SK-N-SH (cell line): ENCODE measurements around the gene METTL26. TPM values are rescaled to one million over a fixed set of nuclear protein-coding genes. Genes with fewer than 3 reads are reported as not detected.

ENCODE experiments used
- CTCF ChIA-PET: fragments of 300-600, 350-600 bp; formaldehyde crosslinking; extraction: SDS; loops from one replicate; lab custom pipeline; 2021; lab: Yijun Ruan, JAX
- POLR2A ChIA-PET: fragments of 350-600 bp; sonication (Branson Sonifier 250); formaldehyde crosslinking; extraction: SDS; loops from one replicate; lab custom pipeline; 2020; ENCODE audit warnings: antibody characterized with exemption, inconsistent platforms; lab: Yijun Ruan, JAX
- DNase-seq: peaks from one replicate; pipeline ENCODE4 v3.0.0; 2012
- H2AFZ ChIP-seq: fragments of 200-600 bp; sonication (generic); 2 replicates; pipeline ENCODE4 v1.8.1; 2016; ENCODE audit warnings: antibody characterized with exemption, mild to moderate bottlenecking, low read depth
- H3F3A ChIP-seq: fragments of 200-600 bp; sonication (generic); replicated peaks from 2 replicates; pipeline ENCODE3; 2016; ENCODE audit warnings: antibody characterized with exemption, mild to moderate bottlenecking; ENCODE audit not compliant: insufficient read depth
- H3K27ac ChIP-seq, 2 experiments: fragments of 200-500 bp in 1 of 2; fragments of 200-600 bp in 1 of 2; sonication (Bioruptor generic) in 1 of 2; sonication (generic), shearing (Covaris generic) in 1 of 2; 2 replicates each; pipeline versions ENCODE4 v1.5.1 to v1.6.1; 2014 to 2016; ENCODE audit warnings: low read depth in 2 of 2, inconsistent platforms in 1 of 2, low read length in 1 of 2, mild to moderate bottlenecking in 1 of 2, mixed read lengths in 1 of 2
- H3K27me3 ChIP-seq: fragments of 200-600 bp; sonication (generic), shearing (Covaris generic); 2 replicates; pipeline ENCODE4 v1.6.1; 2016; ENCODE audit warnings: mixed run types; ENCODE audit not compliant: insufficient read depth
- H3K36me3 ChIP-seq, 2 experiments: fragments of 200-500 bp in 1 of 2; fragments of 200-600 bp in 1 of 2; sonication (Bioruptor generic) in 1 of 2; sonication (generic) in 1 of 2; replicated peaks in 1 of 2; 2 replicates each; pipeline versions ENCODE3 to v1.5.1; 2014 to 2016; ENCODE audit warnings: low read length in 1 of 2, mild to moderate bottlenecking in 1 of 2; ENCODE audit not compliant: insufficient read depth in 2 of 2, control insufficient read depth in 1 of 2
- H3K4me1 ChIP-seq, 2 experiments: fragments of 200-500 bp in 1 of 2; fragments of 200-600 bp in 1 of 2; sonication (Bioruptor generic) in 1 of 2; sonication (generic), shearing (Covaris generic) in 1 of 2; 2 replicates each; pipeline versions ENCODE4 v1.5.1 to v1.6.1; 2014 to 2016; ENCODE audit warnings: low read depth in 1 of 2, low read length in 1 of 2, mixed run types in 1 of 2; ENCODE audit not compliant: insufficient read depth in 2 of 2, control insufficient read depth in 1 of 2
- H3K4me2 ChIP-seq: fragments of 200-600 bp; sonication (generic), shearing (Covaris generic); 2 replicates; pipeline ENCODE4 v1.6.1; 2017; ENCODE audit warnings: mixed run types
- H3K4me3 ChIP-seq, 2 experiments: fragments of 200-500 bp in 1 of 2; fragments of 200-600 bp in 1 of 2; sonication (Bioruptor generic) in 1 of 2; sonication (generic), shearing (Covaris generic) in 1 of 2; 2 replicates each; pipeline versions ENCODE4 v1.5.1 to v1.8.1; 2014 to 2016; ENCODE audit warnings: low read depth in 2 of 2, inconsistent platforms in 1 of 2, low read length in 1 of 2, mild to moderate bottlenecking in 1 of 2, mixed read lengths in 1 of 2, moderate library complexity in 1 of 2
- H3K79me2 ChIP-seq: fragments of 200-600 bp; sonication (generic); 2 replicates; pipeline ENCODE4 v1.8.1; 2017; ENCODE audit warnings: mild to moderate bottlenecking; ENCODE audit not compliant: insufficient read depth
- H3K9ac ChIP-seq: fragments of 200-600 bp; sonication (generic); 2 replicates; pipeline ENCODE4 v1.6.1; 2017; ENCODE audit warnings: mixed run types
- H3K9me2 ChIP-seq: fragments of 200-600 bp; sonication (generic); 2 replicates; pipeline ENCODE4 v1.6.1; 2017; ENCODE audit warnings: mixed run types
- H3K9me3 ChIP-seq: fragments of 200-600 bp; sonication (generic); 2 replicates; pipeline ENCODE4 v1.6.1; 2017; ENCODE audit warnings: mixed run types, mild to moderate bottlenecking, moderate library complexity
- H4K20me1 ChIP-seq: fragments of 200-600 bp; sonication (generic); 2 replicates; pipeline ENCODE4 v1.6.1; 2017; ENCODE audit warnings: mild to moderate bottlenecking, mixed run types; ENCODE audit not compliant: insufficient read depth
- ELF1 ChIP-seq: IDR thresholded peaks from 2 replicates; pipeline ENCODE4 v1.4.0; 2012
- EP300 ChIP-seq, 2 experiments: IDR thresholded peaks; 2 replicates each; pipeline versions ENCODE4 v1.4.0 to v1.6.1; 2012; ENCODE audit warnings: borderline replicate concordance in 1 of 2, low read depth in 1 of 2, low read length in 1 of 2
- EZH2phosphoT487 ChIP-seq: fragments of 200-600 bp; sonication (generic); IDR thresholded peaks from 2 replicates; pipeline ENCODE4 v1.6.1; 2017; ENCODE audit warnings: low read depth, mixed run types, mild to moderate bottlenecking, antibody characterized with exemption, moderate library complexity, borderline replicate concordance
- FOSL2 ChIP-seq: IDR thresholded peaks from 2 replicates; pipeline ENCODE4 v1.4.0; 2012; ENCODE audit warnings: low read depth, mild to moderate bottlenecking, moderate library complexity, borderline replicate concordance
- FOXJ3 ChIP-seq: sonication (generic); formaldehyde crosslinking; IDR thresholded peaks from 2 replicates; pipeline ENCODE4 v1.5.1; 2020; ENCODE audit warnings: mild to moderate bottlenecking, missing genetic modification reagents
- FOXM1 ChIP-seq: IDR thresholded peaks from 2 replicates; pipeline ENCODE4 v1.4.0; 2012; ENCODE audit warnings: low read depth, mild to moderate bottlenecking
- JUND ChIP-seq: IDR thresholded peaks from 2 replicates; pipeline ENCODE4 v1.4.0; 2012
- NFIC ChIP-seq: IDR thresholded peaks from 2 replicates; pipeline ENCODE4 v1.4.0; 2012; ENCODE audit warnings: borderline replicate concordance
- NRF1 ChIP-seq: IDR thresholded peaks from 2 replicates; pipeline ENCODE4 v1.6.1; 2012; ENCODE audit warnings: low read depth, mild to moderate bottlenecking, low read length
- PBX3 ChIP-seq: IDR thresholded peaks from 2 replicates; pipeline ENCODE4; 2012
- POLR2AphosphoS5 ChIP-seq: IDR thresholded peaks from 2 replicates; pipeline ENCODE4 v1.6.1; 2012; ENCODE audit warnings: low read depth, low read length
- RAD21 ChIP-seq: IDR thresholded peaks from 2 replicates; pipeline ENCODE4 v1.6.1; 2012; ENCODE audit warnings: mild to moderate bottlenecking, low read length
- RCOR1 ChIP-seq: fragments of 150-350 bp; IDR thresholded peaks from 2 replicates; pipeline ENCODE4 v1.6.1; 2017; ENCODE audit warnings: antibody characterized with exemption, low read length
- REST ChIP-seq: IDR thresholded peaks from 2 replicates; pipeline ENCODE4 v1.6.1; 2012; ENCODE audit warnings: mild to moderate bottlenecking, low read depth, low read length, moderate library complexity
- RFX5 ChIP-seq: IDR thresholded peaks from 2 replicates; pipeline ENCODE4 v1.6.1; 2012; ENCODE audit warnings: mild to moderate bottlenecking, improper control_type of control experiment, low read length
- SIN3A ChIP-seq: IDR thresholded peaks from 2 replicates; pipeline ENCODE4 v1.6.1; 2012; ENCODE audit warnings: low read depth, mild to moderate bottlenecking, low read length, moderate library complexity, borderline replicate concordance
- TAF1 ChIP-seq: IDR thresholded peaks from 2 replicates; pipeline ENCODE4 v1.6.1; 2012; ENCODE audit warnings: low read depth, mild to moderate bottlenecking, low read length, moderate library complexity, borderline replicate concordance
- TEAD4 ChIP-seq: IDR thresholded peaks from 2 replicates; pipeline ENCODE4 v1.4.0; 2012; ENCODE audit warnings: mild to moderate bottlenecking, borderline replicate concordance; ENCODE audit not compliant: insufficient read depth
- YY1 ChIP-seq: IDR thresholded peaks from 2 replicates; pipeline ENCODE4 v1.4.0; 2012; ENCODE audit warnings: low read depth, mild to moderate bottlenecking
- WGBS: methylation state at CpG from one replicate; pipeline ENCODE4 v1.1.6; 2017; ENCODE audit warnings: low lambda C conversion rate; 5-methylcytosine and 5-hydroxymethylcytosine counted together
- polyA plus RNA-seq, 3 experiments: library from polyadenylated mRNA; depleted of rRNA; stranded (reverse); fragments of >200 nt; gene quantifications; 2 replicates each; pipeline ENCODE4 v1.2.3, GENCODE V29; 2012

METTL26 gene
- polyA plus RNA-seq, 1 of the 3 experiments (the other 2 are of a cell fraction), result 167 TPM

GRCh38 chr16:609316-609715 lies 26.8 kb downstream of the METTL26 start:
- DNase-seq, result no peak
- Histone ChIP-seq H3K79me2 (peaks cover 18% of the 10 kb centered on the region), H3K27me3 (no peaks in the 10 kb centered on the region), H3K9me3 (no peaks in the 10 kb centered on the region), H3K4me1 (no peaks in the 10 kb centered on the region; a peak in 1 of 4 replicates), H3K9ac (no peak overlapping the region), H3K4me3 (no peak overlapping the region), H4K20me1 (peaks cover 6% of the 10 kb centered on the region; the same call in 1 of the 2 replicates), H3F3A (no peaks in the 10 kb centered on the region), H2AFZ (no peak overlapping the region), H3K27ac (no peak overlapping the region), H3K9me2 (no peaks in the 10 kb centered on the region), H3K36me3 (peaks cover 0 to 7% of the 10 kb centered on the region in 2 experiments), H3K4me2 (no peak overlapping the region)
- POLR2A ChIA-PET, result no interaction called here
- no peak for TF ChIP-seq NFIC
- no peak for TF ChIP-seq TEAD4
- no peak for TF ChIP-seq RAD21
- no peak for TF ChIP-seq NRF1
- no peak for TF ChIP-seq EP300 (IDR thresholded peaks at IDR 0.05; ENCODE audit: borderline replicate concordance in 1 of 2, low read depth in 1 of 2, low read length in 1 of 2)
- no peak for TF ChIP-seq JUND
- no peak for TF ChIP-seq REST
- no peak for TF ChIP-seq ELF1
- no peak for TF ChIP-seq RFX5
- no peak for TF ChIP-seq FOXJ3
- TF ChIP-seq FOXM1, result no peak
- TF ChIP-seq SIN3A, result no peak
- TF ChIP-seq POLR2AphosphoS5, result no peak
- TF ChIP-seq YY1, result no peak
- no peak for TF ChIP-seq FOSL2
- 94% methylated on average over 13 of the region's 13 CpGs for WGBS
- CTCF ChIA-PET, result interaction anchor here (0.8 to 2.7 kb wide), 4 partner anchors 8 to 50 kb away, joined by 3 to 11 read pairs (median 3); no protein-coding TSS in a partner anchor

- H4K20me1 ChIP-seq, result peaks cover 6% of the 10 kb centered on the region; the same call in 1 of the 2 replicates
- no peak overlapping the region for H3K4me2 ChIP-seq
- POLR2A ChIA-PET, result no interaction called here
- no peaks in the 10 kb centered on the region for H3K9me2 ChIP-seq
- peaks cover 30% of the 10 kb centered on the region for H3K79me2 ChIP-seq
- H3K4me1 ChIP-seq, result no peaks in the 10 kb centered on the region; a peak in 1 of 4 replicates
- no peak overlapping the region for H2AFZ ChIP-seq
- H3F3A ChIP-seq, result no peaks in the 10 kb centered on the region
- no peak overlapping the region for H3K9ac ChIP-seq
- 94% methylated on average over 8 of the region's 10 CpGs for WGBS
- no peak overlapping the region for H3K4me3 ChIP-seq
- peaks cover 0 to 9% of the 10 kb centered on the region in 2 experiments for H3K36me3 ChIP-seq
- no peak for DNase-seq
- no peaks in the 10 kb centered on the region for H3K27me3 ChIP-seq
- no peak overlapping the region for H3K27ac ChIP-seq
- no peaks in the 10 kb centered on the region for H3K9me3 ChIP-seq
- TF ChIP-seq EZH2phosphoT487, result no peak
- no peak for TF ChIP-seq EP300 (IDR thresholded peaks at IDR 0.05; ENCODE audit: borderline replicate concordance in 1 of 2, low read depth in 1 of 2, low read length in 1 of 2)
- TF ChIP-seq REST, result no peak
- no peak for TF ChIP-seq YY1
- TF ChIP-seq NFIC, result no peak
- TF ChIP-seq POLR2AphosphoS5, result no peak
- TF ChIP-seq TAF1, result no peak
- TF ChIP-seq RCOR1, result no peak
- no peak for TF ChIP-seq SIN3A
- no peak for TF ChIP-seq PBX3
- TF ChIP-seq, all 33 proteins: peak for 0
- CTCF ChIA-PET, result no interaction called here
Measured at GRCh38 chr16:608019-608418, 28.1 kb downstream of the METTL26 start.
